Activated CD4-positive, alpha-beta T cell treated with anti-CD3 and anti-CD28 coated beads, Interleukin-2, amount 10 ng/mL, durations not matched to agents 7 days and 5 days (primary cell): Measurements from ENCODE around the gene ADPRH. TPM values are rescaled to one million over a fixed set of nuclear protein-coding genes. Genes with fewer than 3 reads are reported as not detected.
"Not testable (repeated sequence)": the region's sequence is repeated elsewhere in the genome, so short reads cannot be mapped to it uniquely, and the experiment has no call there.

Source experiments
- CTCF ChIA-PET: fragments of 350-600 bp; sonication (Branson Sonifier 250); formaldehyde crosslinking; loops from one replicate; lab custom pipeline; 2021; ENCODE audit warnings: antibody characterized with exemption; lab: Charles Lee
- POLR2A ChIA-PET: fragments of 350-600 bp; sonication (Branson Sonifier 250); formaldehyde crosslinking; loops from one replicate; lab custom pipeline; 2021; ENCODE audit warnings: antibody characterized with exemption; lab: Charles Lee
- DNase-seq: peaks from one replicate; pipeline ENCODE4 v3.0.0-alpha.2; 2020
- H3K27ac Mint-ChIP-seq: one replicate; pipeline ENCODE4 v1.8.0; 2021; ENCODE audit warnings: mild to moderate bottlenecking, moderate library complexity, mixed read lengths
- H3K27me3 Mint-ChIP-seq: one replicate; pipeline ENCODE4 v1.8.0; 2021; ENCODE audit warnings: mixed read lengths
- H3K36me3 Mint-ChIP-seq: one replicate; pipeline ENCODE4 v1.8.0; 2021; ENCODE audit warnings: low read depth, mixed read lengths
- H3K4me1 Mint-ChIP-seq: one replicate; pipeline ENCODE4 v1.8.0; 2021; ENCODE audit warnings: mixed read lengths
- H3K4me3 Mint-ChIP-seq: one replicate; pipeline ENCODE4 v1.8.0; 2021; ENCODE audit warnings: mild to moderate bottlenecking, moderate library complexity, mixed read lengths
- H3K9me3 Mint-ChIP-seq: one replicate; pipeline ENCODE4 v1.8.0; 2021; ENCODE audit warnings: mixed read lengths
- total RNA-seq, 2 experiments: library from RNA; stranded (reverse); gene quantifications; one replicate each; pipeline ENCODE4 v1.2.3, GENCODE V29; 2021

ADPRH gene
- total RNA-seq, 2 experiments from 2014 or later = 1.4 to 1.8 TPM

- no peaks in the 10 kb centered on the region for H3K9me3 Mint-ChIP-seq
- H3K4me3 Mint-ChIP-seq = no peak overlapping the region
- no peaks in the 10 kb centered on the region for H3K27me3 Mint-ChIP-seq
- peaks cover 13% of the 10 kb centered on the region for H3K4me1 Mint-ChIP-seq
- POLR2A ChIA-PET = no interaction called here
- no peaks in the 10 kb centered on the region for H3K36me3 Mint-ChIP-seq
- CTCF ChIA-PET = interaction anchor here (1.3 to 1.6 kb wide), 2 partner anchors 25 to 131 kb away, joined by 3 to 4 read pairs; no protein-coding TSS in a partner anchor
- DNase-seq = no peak
- H3K27ac Mint-ChIP-seq = no peak overlapping the region
These were observed 28.9 kb upstream of the ADPRH start for GRCh38 chr3:119550192-119550910.

DNA sequence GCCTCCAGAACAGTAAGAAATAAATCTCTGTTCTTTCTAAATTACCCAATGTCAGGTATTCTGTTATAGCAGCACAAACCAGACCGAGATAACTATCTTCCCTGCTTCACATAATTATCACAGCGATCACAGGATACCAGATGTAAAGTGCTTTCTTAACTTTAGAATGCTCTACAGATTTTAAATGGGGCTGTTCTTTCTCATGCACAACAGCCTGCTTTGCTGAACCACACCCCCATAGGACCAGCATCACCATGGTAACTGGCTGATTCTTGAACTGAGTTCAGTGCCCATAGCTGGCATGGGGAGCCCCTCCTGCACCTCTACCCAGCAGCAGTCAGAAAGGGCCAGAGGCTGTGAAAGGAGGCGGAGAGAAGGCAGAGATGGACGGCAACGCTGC, 27.7 kb upstream of the ADPRH start:
- Mint-ChIP-seq H3K4me1 (peaks cover 25% of the 10 kb centered on the region), H3K9me3 (no peaks in the 10 kb centered on the region), H3K27me3 (no peaks in the 10 kb centered on the region), H3K27ac (no peak overlapping the region), H3K36me3 (no peaks in the 10 kb centered on the region), H3K4me3 (no peak overlapping the region)
- POLR2A ChIA-PET = no interaction called here
- CTCF ChIA-PET = interaction anchor here (1.2 kb wide), 1 partner anchor 30 kb away, joined by 3 read pairs; no protein-coding TSS in a partner anchor
- no peak for DNase-seq

DNA sequence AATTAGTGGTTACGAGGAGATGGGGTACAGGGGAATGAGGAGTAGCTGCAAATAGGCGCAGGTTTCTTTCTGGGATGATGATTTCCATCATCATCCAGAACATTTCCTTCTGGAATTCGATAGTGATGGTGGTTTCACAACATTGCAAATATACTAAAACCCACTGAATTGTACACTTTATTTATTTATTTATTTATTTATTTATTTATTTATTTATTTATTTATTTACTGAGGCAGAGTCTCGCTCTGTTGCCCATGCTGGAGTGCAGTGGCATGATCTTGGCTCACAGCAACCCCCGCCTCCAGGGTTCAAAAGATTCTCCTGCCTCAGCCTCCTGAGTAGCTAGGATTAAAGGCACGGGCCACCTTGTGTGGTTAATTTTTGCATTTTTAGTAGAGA, 26.4 kb upstream of the ADPRH start:
- H3K27ac Mint-ChIP-seq, H3K4me3 Mint-ChIP-seq, H3K27me3 Mint-ChIP-seq, DNase-seq, POLR2A ChIA-PET, H3K9me3 Mint-ChIP-seq, H3K36me3 Mint-ChIP-seq: not testable (repeated sequence)
- CTCF ChIA-PET = interaction anchor here (1.3 kb wide), 1 partner anchor 312 kb away, joined by 3 read pairs; the partner anchor contains the start of gene B4GALT4
- peaks cover 37% of the 10 kb centered on the region for H3K4me1 Mint-ChIP-seq

DNA sequence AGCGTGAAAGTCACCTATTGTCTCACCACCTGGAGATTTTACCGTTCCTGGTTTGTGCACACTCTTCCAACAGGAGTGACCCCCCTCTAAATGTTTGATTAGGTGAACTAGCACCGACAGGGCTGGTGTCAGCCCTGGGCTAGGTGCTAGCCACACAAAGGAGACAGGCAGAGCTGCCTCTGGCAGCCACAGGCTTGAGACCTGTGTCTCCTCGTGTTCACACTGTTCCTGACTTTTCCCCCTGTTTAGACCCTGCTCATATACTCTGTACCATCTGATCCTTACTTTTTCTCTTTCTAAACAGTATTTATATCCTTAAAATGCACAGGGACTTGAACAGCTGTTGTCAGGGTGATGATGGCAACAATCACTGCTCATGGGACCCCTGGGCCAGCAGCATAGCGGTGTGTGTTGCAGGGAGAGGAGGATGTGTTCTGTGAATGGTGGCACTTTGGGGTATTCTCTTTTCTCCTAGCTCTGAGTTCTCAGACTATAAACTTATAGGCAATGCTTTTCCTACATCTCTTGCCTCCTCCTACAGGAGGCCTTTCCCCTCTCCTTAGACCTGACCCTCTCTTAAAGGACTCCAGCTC, 25.4 kb upstream of the ADPRH start:
- no peak for DNase-seq
- Mint-ChIP-seq H3K36me3 (peaks cover 9% of the 10 kb centered on the region), H3K4me1 (peaks cover 41% of the 10 kb centered on the region), H3K27me3 (no peaks in the 10 kb centered on the region), H3K9me3 (no peaks in the 10 kb centered on the region), H3K4me3 (no peak overlapping the region), H3K27ac (no peak overlapping the region)
- ChIA-PET CTCF (interaction anchor here (1.3 kb wide), 1 partner anchor 313 kb away, joined by 3 read pairs; the partner anchor contains the start of gene B4GALT4), POLR2A (no interaction called here)

DNA sequence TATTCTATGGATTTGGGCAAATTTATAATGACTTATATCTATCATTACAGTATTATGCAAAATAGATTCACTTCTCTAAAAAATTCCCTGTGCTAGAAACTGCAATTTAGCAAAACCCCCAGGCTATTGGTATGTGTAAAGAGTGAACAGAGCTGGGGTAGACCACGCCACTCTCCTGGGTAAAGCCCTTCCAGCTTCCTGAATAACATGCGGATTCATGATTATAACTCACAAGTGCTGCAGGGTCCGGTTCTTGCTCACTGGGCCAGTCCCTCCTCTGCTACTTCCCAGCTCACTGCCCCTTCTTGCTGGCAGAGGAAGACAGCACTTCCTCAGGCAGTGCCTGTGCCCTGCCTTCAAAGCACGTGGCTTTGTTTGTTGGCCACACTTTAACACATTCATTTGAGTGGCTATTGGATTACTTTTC, 24.0 kb upstream of the ADPRH start:
- no peak overlapping the region for H3K4me3 Mint-ChIP-seq

DNA sequence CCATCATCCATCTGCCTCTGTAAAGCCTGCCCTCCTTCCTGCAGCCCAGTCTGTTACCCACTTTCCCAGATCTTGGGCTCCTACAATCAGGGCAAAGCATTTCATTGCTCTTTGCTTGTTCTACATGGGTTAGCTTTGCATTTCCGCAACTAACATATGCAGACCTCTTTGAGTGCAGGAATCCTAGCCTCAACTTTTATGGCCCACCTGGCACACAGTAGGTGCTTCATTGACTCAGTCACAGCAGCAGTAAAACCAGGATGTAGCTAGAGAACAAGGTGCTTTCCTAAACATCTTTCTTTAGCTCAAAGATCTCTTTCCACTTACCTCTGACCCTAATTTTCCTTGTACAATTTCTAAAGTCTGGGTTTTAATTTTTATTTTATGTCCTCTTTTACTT, 23.4 kb upstream of the ADPRH start:
- ChIA-PET CTCF (no interaction called here), POLR2A (no interaction called here)
- no peak for DNase-seq
- Mint-ChIP-seq H3K27me3 (no peaks in the 10 kb centered on the region), H3K36me3 (peaks cover 9% of the 10 kb centered on the region), H3K27ac (no peak overlapping the region), H3K4me1 (peaks cover 52% of the 10 kb centered on the region), H3K4me3 (peak overlapping the region; percentile 5), H3K9me3 (no peaks in the 10 kb centered on the region)

More for the DNA sequence above, 24.0 kb upstream of the ADPRH start:
- Mint-ChIP-seq H3K4me1 (peaks cover 51% of the 10 kb centered on the region), H3K36me3 (peaks cover 9% of the 10 kb centered on the region), H3K27ac (no peak overlapping the region), H3K27me3 (no peaks in the 10 kb centered on the region), H3K9me3 (no peaks in the 10 kb centered on the region)
- no peak for DNase-seq
- ChIA-PET CTCF (interaction anchor here (0.5 kb wide), 1 partner anchor 74 kb away, joined by 3 read pairs; no protein-coding TSS in a partner anchor), POLR2A (no interaction called here)

DNA sequence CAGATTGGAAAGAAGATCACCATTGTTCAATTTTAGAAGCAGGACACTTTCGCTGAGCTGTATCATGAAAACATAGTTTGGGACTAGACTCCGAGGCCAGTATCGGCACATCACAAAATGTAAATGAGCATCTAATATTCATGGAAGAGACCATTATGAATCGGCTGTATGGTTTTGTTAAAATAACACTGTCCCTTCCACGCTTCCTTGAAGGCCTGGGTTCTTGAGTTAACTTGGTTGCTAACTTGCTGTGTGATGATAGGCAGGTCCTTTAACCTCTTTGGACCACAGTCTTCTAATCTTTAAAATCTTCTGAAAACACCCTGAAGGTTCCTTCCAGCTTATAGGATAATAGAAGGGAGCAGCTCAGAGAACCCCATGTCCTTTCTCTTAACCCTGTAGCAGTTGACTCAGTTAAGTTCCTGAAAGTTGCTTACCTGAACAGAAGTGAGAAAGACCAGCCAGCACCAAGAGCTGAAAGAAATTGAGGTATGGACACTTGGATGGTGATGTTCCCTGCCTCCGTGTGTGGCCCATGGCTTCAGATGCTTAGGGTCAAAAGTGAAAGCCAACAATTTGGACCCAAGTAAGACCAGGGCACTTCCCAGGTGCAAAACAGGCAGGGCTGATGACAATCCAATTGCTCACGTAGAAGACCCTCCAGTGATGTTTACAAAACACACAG, 22.0 kb upstream of the ADPRH start:
- POLR2A ChIA-PET = interaction anchor here (1.0 kb wide), 1 partner anchor 94 kb away, joined by 3 read pairs; the partner anchor contains the start of gene TMEM39A
- H3K4me1 Mint-ChIP-seq = peaks cover 54% of the 10 kb centered on the region
- DNase-seq = no peak
- H3K27me3 Mint-ChIP-seq = no peaks in the 10 kb centered on the region
- peaks cover 9% of the 10 kb centered on the region for H3K36me3 Mint-ChIP-seq
- peak overlapping the region; percentile 73 for H3K4me3 Mint-ChIP-seq
- CTCF ChIA-PET = interaction anchor here (0.7 kb wide), 1 partner anchor 43 kb away, joined by 3 read pairs; no protein-coding TSS in a partner anchor
- H3K27ac Mint-ChIP-seq = peak overlapping the region; percentile 82
- H3K9me3 Mint-ChIP-seq = no peaks in the 10 kb centered on the region

DNA sequence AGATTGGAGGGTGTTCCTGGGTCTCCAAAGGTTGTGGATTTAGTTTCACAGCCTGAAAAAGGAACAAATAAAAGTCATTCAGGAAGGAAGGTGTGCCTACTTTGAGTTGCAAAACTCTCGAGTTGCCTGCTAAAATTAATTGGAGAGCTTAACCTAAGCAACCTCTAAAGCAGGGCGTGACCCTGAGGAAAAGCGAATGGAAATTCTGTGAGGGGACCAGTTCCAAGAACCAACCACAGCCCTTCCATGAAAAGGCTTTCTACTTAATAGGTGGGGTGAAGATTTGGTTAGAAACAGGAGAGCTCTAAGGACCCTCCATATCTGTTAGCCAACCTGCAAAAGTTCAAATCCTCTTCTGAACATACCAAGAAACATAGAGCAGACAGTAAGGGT, 21.4 kb upstream of the ADPRH start:
- ChIA-PET CTCF (no interaction called here), POLR2A (interaction anchor here (1.0 kb wide), 1 partner anchor 94 kb away, joined by 3 read pairs; the partner anchor contains the start of gene TMEM39A)
- no peaks in the 10 kb centered on the region for H3K27me3 Mint-ChIP-seq
- peak; percentile 41 for DNase-seq
- H3K27ac Mint-ChIP-seq = peak overlapping the region; percentile 82
- H3K4me1 Mint-ChIP-seq = peaks cover 57% of the 10 kb centered on the region
- H3K36me3 Mint-ChIP-seq = peaks cover 9% of the 10 kb centered on the region
- no peaks in the 10 kb centered on the region for H3K9me3 Mint-ChIP-seq
- H3K4me3 Mint-ChIP-seq = peak overlapping the region; percentile 73

DNA sequence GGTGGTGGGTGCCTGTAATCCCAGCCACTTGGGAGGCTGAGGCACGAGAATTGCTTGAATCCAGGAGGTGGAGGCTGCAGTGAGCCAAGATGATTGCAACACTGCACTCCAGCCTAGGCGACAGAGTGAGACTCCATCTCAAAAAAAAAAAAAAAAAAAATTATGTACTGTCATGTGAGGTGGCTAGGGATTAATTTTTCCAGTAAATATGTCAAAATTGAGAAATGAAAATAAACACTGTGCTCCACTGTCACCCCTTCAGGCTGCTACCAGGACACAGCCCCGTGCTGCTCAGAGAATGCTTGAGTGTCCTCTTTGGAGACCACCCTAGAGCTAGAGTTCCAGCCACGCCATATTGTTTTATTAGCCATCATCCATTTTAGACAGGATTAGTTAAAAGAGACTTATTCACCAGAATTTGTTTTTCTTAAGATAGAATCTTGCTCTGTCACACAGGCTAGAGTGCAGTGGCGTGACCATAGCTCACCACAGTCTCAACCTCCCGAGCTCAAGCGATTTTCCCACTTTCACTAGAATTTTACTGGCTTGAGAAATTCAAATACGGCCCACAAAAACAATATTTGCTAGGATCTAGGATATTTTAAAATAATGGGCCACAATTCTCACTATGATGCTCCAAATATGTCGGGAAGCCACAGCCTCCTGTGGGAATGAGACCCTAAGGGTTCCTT, 20.5 kb upstream of the ADPRH start:
- ChIA-PET POLR2A (no interaction called here), CTCF (interaction anchor here (0.8 to 2.0 kb wide), 4 partner anchors 41 to 96 kb away, joined by 3 to 9 read pairs (median 3); partner anchors contain the start of gene POGLUT1)
- peak overlapping the region; percentile 42 for H3K27ac Mint-ChIP-seq
- DNase-seq = no peak
- H3K36me3 Mint-ChIP-seq = peaks cover 11% of the 10 kb centered on the region
- H3K4me3 Mint-ChIP-seq = peak overlapping the region; percentile 73
- H3K27me3 Mint-ChIP-seq = no peaks in the 10 kb centered on the region
- peaks cover 58% of the 10 kb centered on the region for H3K4me1 Mint-ChIP-seq
- H3K9me3 Mint-ChIP-seq = no peaks in the 10 kb centered on the region

GRCh38 chr3:119559441-119559963, 19.8 kb upstream of the ADPRH start, which contains the start of gene CD80:
Gene CD80, minus strand, starts transcription at chr3:119559614. Its CDS starts 1,886 bp downstream, at chr3:119557728.
- Mint-ChIP-seq H3K36me3 (peaks cover 13% of the 10 kb centered on the region), H3K4me3 (peak within 1 kb of the TSS; percentile 73), H3K27ac (peak within 1 kb of the TSS; percentile 42), H3K27me3 (no peaks in the 10 kb centered on the region), H3K9me3 (no peaks in the 10 kb centered on the region), H3K4me1 (peaks cover 58% of the 10 kb centered on the region)
- POLR2A ChIA-PET = no interaction called here
- CTCF ChIA-PET = interaction anchor here (0.6 to 2.0 kb wide), 7 partner anchors 9 to 198 kb away, joined by 3 to 9 read pairs (median 3); partner anchors contain the start of gene POGLUT1
- peak; percentile 78 for DNase-seq

- H3K4me3 Mint-ChIP-seq = no peak overlapping the region
- H3K36me3 Mint-ChIP-seq = peaks cover 13% of the 10 kb centered on the region
- peaks cover 52% of the 10 kb centered on the region for H3K4me1 Mint-ChIP-seq
- no peaks in the 10 kb centered on the region for H3K9me3 Mint-ChIP-seq
- H3K27ac Mint-ChIP-seq = no peak overlapping the region
- POLR2A ChIA-PET = no interaction called here
- DNase-seq = no peak
- CTCF ChIA-PET = interaction anchor here (0.6 to 2.0 kb wide), 8 partner anchors 8 to 418 kb away, joined by 3 to 9 read pairs (median 3); no protein-coding TSS in a partner anchor
- no peaks in the 10 kb centered on the region for H3K27me3 Mint-ChIP-seq
These were observed 19.1 kb upstream of the ADPRH start for GRCh38 chr3:119560160-119560559.
